Measurements from ENCODE around the gene KRTAP10-11. TPM values are rescaled to one million over a fixed set of nuclear protein-coding genes. Genes with fewer than 3 reads are reported as not detected.
"Not testable (repeated sequence)": the region's sequence is repeated elsewhere in the genome, so short reads cannot be mapped to it uniquely, and the experiment has no call there.

The KRTAP10-11 gene
- total RNA-seq, 1 donor from 2014 or later: not detected

DNA sequence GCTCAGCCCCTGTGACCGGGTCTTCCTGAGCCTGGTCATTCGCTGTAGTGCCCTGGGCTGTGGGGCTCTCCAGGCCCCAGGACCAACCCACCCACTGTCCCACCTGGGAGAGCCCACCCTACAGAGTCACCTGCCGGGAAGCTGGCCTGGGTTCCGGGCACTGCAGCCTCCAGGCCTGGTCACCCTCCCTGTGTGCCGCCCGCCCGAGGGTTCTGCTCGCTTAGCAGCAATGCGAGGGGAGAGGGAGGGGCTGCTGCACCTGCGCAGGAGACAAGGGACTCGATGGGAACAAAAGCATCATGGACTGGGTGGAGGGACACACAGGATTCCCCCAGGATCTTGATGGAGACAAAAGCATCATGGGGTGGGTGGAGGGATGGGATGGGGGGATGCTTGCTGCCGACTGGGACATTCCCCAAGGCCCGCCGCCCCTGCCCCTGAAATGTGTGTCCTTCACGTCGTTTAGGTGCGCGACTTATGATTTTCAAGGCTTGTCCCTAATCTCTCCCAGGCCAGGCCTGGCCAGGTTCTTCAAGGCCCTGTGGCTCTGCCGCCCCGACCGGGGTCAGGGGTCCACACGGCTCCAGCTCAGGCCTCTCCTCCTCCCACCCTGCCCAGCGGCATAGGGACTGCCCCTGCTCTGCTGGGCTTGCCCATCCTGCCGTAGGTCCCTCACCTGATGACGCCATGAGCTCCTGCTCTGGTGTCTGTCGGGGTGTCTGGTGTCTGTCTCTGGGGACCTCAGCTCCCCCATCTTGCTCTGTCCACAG is 32.6 kb upstream of the KRTAP10-11 start:
- DNase-seq: no peak
- intact Hi-C loops (cut with micrococcal nuclease): no loop called here
- no peak for ATAC-seq

DNA sequence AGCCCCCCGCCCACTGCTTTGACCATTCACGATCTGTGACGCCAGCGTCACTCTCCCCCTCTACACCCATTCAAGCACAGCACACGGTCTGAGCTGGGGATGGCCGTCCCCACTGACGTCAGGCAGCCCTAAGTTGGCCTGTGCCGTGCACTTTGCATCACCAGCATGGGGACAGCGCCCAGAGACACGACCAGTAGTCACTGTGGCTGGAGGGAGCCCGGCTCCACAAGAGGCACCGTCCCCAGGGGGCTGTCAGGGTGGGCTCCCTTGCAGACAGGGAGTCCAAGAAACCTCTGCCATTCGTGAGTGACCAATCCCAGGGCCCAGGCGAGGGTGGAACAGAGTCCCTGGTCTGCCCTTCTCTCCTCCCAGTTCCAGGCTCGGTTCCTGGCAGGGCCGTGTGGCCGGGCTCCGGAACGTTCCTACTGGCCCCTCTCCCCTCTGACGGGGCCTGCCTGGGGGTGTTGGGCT is 32.0 kb upstream of the KRTAP10-11 start:
- no peak for ATAC-seq
- DNase-seq: no peak
- intact Hi-C loops (cut with micrococcal nuclease): no loop called here

DNA sequence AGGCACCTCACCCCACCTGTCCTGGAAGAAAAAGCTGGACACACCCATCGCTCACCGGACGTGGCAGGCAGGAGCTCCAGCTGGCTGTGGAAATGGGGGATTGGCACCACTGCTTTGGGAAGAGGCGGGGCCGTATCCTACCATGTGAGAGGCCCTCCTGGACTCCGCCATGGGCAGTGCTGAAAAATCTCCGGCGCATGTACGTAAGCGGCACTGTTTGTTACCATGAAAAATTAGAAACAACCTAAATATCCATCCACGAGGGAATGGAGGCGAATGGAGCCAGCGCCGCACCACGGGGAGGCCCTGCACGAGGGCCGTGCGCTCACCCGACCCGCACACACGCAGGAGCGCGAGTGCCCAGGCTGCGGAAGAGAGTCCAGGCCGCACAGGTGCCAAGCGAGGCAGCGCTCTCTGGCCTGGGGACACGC is 31.2 kb upstream of the KRTAP10-11 start:
- ATAC-seq (no peak), DNase-seq (no peak)
- intact Hi-C loops (cut with micrococcal nuclease): no loop called here

DNA sequence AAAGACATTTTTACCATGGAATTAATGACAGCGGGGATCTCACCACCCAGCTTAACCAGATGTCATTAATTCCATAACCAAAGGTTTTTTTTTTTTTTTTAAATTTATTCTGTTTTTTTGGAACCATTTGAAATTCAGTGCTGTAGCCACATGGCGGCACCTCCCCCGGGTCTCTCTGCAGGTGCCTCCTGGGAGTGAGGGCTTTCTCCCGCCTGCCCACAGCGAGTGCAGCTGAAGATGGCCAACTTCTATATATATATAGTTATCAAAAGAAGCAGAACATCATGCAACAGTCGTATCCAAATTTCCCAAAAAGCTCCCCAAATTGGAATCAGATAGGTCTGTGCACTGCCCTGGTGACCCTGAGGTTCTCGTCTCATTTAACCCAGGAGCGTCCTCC is 30.7 kb upstream of the KRTAP10-11 start:
- ATAC-seq: no peak
- no peak for DNase-seq
- intact Hi-C loops (cut with micrococcal nuclease): no loop called here

DNA sequence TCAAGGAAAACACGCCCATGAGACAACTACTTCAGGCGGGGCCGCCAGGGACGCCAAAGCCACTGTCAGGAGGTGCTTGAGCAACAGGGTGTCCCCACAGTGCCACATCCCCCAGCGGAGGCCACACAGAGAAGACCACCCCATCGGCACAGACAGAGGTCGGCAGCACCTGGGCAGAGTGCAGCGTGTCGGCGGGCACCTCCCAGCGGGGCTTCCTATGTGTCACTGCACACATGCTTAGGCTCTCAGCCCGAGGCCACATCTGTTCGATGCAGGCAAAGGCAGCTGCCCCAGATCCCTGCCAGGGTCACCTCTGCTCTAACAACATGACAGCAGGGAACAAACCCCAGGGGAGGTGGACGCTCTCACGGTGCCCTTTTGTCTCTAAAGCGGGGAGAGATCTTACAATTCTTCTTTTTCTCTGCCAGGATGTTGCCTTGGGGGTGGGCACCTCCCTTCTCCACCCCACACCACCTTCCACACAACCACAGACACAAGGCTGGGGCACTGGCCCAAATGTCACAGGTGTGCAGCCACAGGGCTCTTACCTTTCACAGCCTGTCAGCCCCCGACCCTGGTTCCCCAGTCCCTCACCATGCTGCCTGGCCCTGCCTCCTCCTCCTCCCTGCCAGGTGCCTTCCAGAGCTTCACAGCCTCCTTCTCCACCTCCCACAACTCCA is 30.2 kb upstream of the KRTAP10-11 start:
- no peak for DNase-seq
- intact Hi-C loops (cut with micrococcal nuclease): no loop called here
- ATAC-seq: no peak

DNA sequence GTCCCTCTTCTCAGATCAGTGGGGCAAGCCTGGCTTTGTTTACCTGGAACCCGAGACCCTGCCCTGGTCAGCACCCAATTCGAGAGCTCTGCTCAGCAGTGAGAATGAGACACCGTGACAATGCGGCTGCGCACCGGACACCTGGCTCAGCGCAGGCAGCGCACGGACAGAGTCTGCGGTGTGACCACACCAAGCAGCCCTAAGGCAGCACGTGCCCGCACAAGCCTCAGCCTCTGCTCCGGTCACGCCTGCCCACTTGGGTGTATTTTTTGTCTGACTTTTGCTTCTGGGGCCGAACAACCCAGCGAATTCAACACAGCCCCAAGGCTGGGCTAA is 29.7 kb upstream of the KRTAP10-11 start:
- intact Hi-C loops (cut with micrococcal nuclease): no loop called here
- ATAC-seq (no peak), DNase-seq (no peak)

DNA sequence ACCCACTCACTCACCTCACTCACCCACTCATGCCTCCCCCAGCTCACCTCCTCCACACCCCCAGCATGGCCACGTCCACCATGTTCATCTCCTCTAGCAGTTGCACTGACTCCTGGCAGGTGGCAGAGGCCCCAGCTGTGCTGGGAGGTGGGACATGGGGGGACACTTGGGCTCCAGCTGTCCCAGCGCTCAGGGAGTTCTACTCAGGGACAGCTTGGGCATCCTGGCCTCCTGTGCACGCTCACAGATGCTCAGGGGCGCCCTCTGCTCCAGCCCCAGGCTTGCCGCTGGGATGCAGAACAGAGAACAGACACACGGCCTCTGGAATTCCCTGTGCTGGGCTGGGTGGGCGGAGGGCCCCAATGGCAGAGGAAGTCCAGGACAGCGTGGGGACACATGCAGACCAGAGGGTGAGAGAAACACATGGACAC is 29.1 kb upstream of the KRTAP10-11 start:
- DNase-seq: no peak
- intact Hi-C loops (cut with micrococcal nuclease): no loop called here
- ATAC-seq: no peak

DNA sequence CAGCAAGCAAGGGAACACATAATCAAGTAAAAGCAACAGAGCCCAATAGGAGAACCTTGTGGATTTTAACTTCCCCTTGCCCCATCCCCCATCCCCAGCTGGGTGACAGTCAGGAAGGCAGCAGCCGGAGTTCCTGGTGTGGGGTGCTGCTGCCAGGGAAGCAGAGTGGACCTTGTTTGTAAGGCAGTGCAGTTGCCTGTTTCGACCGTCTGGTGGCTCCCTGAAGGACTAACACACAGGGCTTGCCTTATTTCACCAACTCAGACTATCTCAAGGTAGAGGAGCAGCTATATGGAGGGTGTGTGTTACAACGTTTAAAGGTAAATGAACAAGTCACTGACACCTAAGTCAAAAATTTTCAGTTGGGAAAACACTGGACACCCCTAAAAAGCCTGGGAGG is 27.7 kb upstream of the KRTAP10-11 start:
- DNase-seq (peak; percentile 57), ATAC-seq (peak; percentile 85)
- intact Hi-C loops (cut with micrococcal nuclease): no loop called here

DNA sequence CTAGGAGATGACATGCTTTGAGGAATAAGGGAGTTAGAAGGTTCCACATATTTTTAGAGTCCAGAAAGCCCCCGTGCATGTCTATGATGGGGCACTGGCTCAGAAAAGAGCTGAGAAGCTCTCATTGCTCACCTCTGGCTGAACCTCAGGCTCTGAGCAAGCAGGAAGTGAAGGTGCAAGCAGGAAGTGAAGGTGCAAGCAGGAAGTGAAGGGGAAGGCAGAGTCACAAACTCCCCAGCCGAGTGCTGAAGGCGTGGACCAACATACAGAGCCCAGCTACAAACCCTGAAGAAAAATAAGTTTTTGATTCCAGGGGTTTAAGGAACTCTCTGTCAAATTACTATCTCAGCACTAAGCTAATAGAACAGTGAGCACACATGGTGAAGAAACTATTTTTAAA is 27.3 kb upstream of the KRTAP10-11 start:
- no peak for DNase-seq
- intact Hi-C loops (cut with micrococcal nuclease): no loop called here
- ATAC-seq: no peak

DNA sequence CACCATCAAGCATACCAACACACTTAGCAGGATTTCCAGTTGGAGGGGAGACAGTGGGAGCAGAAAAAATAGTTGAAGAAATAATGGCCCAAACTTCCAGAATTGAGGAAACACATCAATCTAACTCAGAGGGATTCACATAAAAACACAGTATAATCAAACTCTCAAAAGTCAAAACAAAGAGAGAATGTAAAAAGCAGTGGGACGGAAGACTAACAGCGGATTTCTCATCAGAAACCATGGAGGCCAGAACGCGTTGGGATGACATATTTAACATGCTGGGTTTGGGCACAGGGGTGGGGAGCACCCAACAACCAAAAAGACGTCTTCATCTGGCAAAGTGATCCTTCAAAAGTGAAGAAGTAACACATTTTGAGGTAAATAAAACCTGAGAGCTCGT is 26.3 kb upstream of the KRTAP10-11 start:
- ATAC-seq (no peak), DNase-seq (no peak)
- intact Hi-C loops (cut with micrococcal nuclease): no loop called here

DNA sequence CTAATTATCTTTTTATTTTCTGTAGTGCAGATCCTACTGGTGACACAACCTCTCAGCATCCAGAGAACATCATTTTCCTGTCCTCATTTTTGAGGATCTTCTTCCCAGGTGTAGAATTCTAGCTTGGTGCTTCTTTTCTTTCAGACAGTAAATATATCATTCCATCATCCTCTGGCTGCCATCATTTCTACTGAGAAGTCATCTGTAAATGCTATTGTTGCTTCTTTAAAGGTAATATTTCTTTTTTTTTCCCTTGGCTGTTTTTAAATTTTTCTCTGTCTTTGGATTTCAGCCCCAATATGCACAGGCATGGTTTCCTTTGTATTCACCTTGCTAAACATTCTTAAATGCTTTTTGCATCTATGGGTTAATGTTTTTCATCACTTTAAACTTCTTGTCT is 22.6 kb upstream of the KRTAP10-11 start:
- DNase-seq (no peak), ATAC-seq (no peak)
- intact Hi-C loops (cut with micrococcal nuclease): no loop called here

DNA sequence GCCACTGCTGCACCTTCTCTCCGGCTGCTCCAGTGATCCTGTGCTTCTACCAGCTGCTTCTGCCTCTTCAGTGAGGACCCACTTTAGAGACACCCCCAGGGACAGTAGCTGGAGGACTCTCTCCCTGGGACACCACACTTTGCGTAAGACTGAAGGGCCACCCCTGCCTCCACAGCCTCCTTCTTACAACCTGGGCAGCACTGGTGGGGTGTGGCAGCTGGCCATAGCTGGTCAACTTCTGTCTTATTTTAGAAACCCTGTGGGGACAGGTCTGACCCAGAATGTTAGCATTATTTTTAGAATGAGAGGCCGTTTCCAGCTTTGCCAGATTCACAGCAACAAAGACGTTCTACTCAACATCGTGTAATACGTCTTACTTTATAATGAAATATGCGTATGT is 20.5 kb upstream of the KRTAP10-11 start:
- intact Hi-C loops (cut with micrococcal nuclease): no loop called here
- DNase-seq (no peak), ATAC-seq (peak; percentile 78)

DNA sequence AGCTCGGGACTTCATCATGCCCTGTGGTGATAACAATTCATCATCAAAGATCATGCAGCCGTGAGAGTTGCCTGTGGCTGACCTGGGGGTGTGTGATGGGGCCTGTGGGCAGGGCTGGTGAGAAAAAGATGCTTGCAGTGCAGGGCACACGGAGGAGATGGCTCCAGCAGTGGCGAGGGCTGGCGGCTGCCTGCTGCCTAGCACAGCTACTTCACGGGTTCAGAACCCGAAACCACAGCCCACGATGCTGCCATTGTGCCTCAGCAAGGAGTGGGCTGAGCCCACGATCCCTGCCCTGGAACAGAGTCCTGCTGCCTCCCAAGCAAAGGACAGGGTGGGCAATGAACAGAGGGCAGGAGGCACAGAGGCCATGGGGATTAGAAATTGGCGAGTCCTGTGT is 20.0 kb upstream of the KRTAP10-11 start:
- no peak for DNase-seq
- ATAC-seq: peak; percentile 10
- intact Hi-C loops (cut with micrococcal nuclease): no loop called here

DNA sequence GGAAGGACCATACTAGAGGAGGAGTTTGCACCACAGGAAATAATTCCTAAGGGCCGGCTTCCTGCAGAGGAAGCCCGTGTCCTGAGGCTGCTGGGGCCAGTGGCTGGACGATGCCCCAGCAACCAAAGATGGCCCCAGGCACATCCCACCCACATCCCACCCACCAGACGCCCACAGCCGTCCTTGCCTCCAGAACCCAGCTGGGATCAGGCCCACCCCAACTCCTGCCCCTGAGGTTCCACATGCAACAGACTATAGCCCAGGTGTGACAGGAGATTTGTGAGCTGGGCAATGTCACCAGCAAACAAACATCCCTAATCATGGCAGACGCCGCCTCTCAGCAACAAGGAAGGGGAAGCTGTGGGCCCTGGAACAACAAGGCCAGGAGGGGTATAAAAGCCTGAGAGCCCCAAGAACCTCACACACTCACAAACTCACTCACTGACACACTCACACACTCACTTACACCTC is 19.5 kb upstream of the KRTAP10-11 start, which contains the start of gene KRTAP10-9:
Gene KRTAP10-9 (plus strand): TSS at position 421 of the 471 bp plus-strand sequence. CDS start 79 bp downstream, outside the sequence.
- intact Hi-C loops (cut with micrococcal nuclease): no loop called here
- DNase-seq (no peak), ATAC-seq (no peak)

DNA sequence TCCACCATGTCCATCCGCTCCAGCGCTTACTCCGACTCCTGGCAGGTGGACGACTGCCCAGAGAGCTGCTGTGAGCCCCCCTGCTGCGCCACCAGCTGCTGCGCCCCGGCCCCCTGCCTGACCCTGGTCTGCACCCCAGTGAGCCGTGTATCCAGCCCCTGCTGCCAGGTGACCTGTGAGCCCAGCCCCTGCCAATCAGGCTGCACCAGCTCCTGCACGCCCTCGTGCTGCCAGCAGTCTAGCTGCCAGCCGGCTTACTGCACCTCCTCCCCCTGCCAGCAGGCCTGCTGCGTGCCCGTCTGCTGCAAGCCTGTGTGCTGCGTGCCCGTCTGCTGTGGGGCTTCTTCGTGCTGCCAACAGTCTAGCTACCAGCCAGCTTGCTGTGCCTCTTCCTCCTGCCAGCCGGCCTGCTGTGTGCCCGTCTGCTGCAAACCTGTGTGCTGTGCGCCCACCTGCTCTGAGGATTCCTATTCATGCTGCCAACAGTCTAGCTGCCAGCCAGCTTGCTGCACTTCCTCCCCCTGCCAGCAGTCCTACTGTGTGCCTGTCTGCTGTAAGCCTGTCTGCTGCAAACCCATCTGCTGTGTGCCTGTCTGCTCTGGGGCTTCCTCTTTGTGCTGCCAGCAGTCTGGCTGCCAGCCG is 18.9 kb upstream of the KRTAP10-11 start:
- DNase-seq; intact Hi-C loops (cut with micrococcal nuclease); ATAC-seq: not testable (repeated sequence)

DNA sequence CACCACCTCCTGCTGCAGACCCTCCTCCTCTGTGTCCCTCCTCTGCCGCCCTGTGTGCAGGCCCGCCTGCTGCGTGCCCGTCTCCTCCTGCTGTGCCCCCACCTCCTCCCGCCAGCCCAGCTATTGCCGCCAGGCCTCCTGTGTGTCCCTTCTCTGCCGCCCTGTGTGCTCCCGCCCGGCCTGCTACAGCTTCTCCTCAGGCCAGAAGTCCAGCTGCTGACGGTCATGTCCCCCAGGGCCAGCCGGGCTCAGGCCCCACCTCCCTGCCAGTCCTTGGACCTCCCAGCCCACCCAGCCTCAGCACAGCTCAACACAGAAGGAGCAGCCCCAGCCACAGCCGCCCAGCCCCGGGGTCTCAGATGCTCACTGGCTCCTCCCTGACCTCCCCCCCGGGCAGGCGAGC is 18.4 kb upstream of the KRTAP10-11 start:
- ATAC-seq; intact Hi-C loops (cut with micrococcal nuclease); DNase-seq: not testable (repeated sequence)

DNA sequence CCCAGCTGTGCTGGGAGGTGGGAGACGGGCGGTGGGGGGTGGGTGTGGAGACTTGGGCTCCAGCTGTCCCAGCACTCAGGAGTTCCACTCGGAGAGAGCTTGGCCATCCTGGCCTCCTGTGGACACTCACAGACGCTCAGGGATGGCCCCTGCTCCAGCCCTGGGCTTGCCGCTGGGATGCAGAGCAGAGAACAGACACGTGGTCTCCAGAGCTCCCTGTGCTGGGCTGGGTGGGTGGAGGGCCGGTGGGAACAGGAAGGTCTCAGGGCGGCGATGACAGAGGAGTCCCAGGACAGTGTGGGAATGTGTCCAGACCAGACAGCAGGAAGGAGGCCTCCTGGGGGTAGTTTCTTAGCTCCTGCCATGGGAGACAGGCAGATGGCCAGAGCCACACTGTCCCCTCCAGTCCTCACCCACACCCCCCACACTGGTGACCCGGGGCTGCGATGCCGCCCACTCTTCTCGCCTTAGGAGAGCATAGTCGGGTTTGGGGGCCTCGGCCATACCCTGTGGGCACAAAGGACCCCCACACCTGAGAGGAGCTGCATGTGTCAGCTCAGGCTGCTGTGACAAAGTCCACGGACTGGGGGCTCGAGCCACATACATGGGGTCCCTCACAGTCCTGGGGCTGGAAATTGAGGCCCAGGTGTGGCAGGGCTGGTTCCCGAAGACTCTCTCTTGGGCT is 17.4 kb upstream of the KRTAP10-11 start:
- no peak for DNase-seq
- ATAC-seq: peak; percentile 84
- intact Hi-C loops (cut with micrococcal nuclease): no loop called here

DNA sequence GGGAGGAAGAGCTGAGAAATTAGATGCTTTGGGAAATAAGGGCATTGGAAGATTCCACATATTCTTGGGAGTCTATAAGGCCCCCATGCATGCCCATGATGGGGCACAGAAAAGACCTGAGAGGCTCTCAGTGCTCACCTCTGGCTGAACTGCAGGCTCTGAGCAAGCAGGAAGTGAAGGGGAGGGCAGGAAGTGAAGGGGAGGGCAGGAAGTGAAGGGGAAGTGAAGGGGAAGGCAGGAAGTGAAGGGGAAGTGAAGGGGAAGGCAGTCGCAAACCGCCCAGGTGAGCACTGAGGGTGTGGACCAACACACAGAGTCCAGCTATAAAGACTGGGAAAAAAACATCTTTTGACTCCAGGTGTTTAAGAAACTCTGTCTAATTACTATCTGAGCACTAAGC is 15.8 kb upstream of the KRTAP10-11 start:
- ATAC-seq (no peak), DNase-seq (no peak)
- intact Hi-C loops (cut with micrococcal nuclease): no loop called here

DNA sequence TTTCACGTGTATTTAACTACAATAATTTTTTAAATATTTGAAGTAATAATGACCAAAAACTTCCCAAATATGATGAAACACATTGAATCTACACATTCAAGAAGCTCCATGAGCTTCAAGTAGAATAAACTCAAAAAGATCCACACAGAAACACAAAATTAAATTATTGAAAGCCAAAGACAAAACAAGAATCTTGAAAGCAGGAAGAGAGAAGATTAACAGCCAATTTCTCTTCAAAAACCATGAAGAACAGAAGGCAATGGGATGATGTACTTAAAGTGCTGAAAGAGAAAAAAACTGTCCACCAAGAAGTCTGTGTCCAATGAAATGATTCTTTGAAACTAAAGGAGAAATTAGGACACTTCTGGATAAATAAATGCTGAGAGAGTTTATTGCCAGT is 14.1 kb upstream of the KRTAP10-11 start:
- DNase-seq (no peak), ATAC-seq (no peak)
- intact Hi-C loops (cut with micrococcal nuclease): no loop called here
